Common myeloid progenitor, CD34-positive (primary cell): ENCODE measurements around the gene NPIPB6.
A peak's percentile ranks its signal among the peaks of the same experiment; 100 is the strongest.

Source experiments
- CTCF ChIA-PET: fragments of 350-600 bp; sonication (Branson Sonifier 250); formaldehyde crosslinking; loops from one replicate; lab custom pipeline; 2021; ENCODE audit warnings: antibody characterized with exemption; lab: Charles Lee
- POLR2A ChIA-PET: fragments of 350-600 bp; sonication (Branson Sonifier 250); formaldehyde crosslinking; loops from one replicate; lab custom pipeline; 2021; ENCODE audit warnings: antibody characterized with exemption; lab: Charles Lee
- DNase-seq, 3 donors: peaks; one replicate each; pipeline versions ENCODE4 v3.0.0 to v3.0.0-alpha.2; 2013
- H3K27ac ChIP-seq, 2 experiments: 1 replicate in 1 of 2; 2 replicates in 1 of 2; pipeline ENCODE4 v1.7.0; 2013; ENCODE audit warnings: inconsistent platforms in 2 of 2, low read length in 2 of 2, mild to moderate bottlenecking in 2 of 2, low read depth in 1 of 2, moderate library complexity in 1 of 2; ENCODE audit not compliant: severe bottlenecking in 2 of 2, insufficient read depth in 1 of 2, poor library complexity in 1 of 2
- H3K27me3 ChIP-seq, 5 experiments: replicated peaks in 2 of 5; 1 replicate in 3 of 5; 2 replicates in 2 of 5; pipeline versions ENCODE4 v1.6.1 to v1.7.0; 2013; ENCODE audit warnings: low read length in 4 of 5, mild to moderate bottlenecking in 2 of 5, moderate library complexity in 2 of 5, inconsistent platforms in 1 of 5; ENCODE audit not compliant: insufficient read depth in 5 of 5, control insufficient read depth in 4 of 5
- H3K36me3 ChIP-seq, 4 experiments: 1 replicate in 2 of 4; 2 replicates in 2 of 4; pipeline versions ENCODE4 v1.6.1 to v1.7.0; 2013; ENCODE audit warnings: low read length in 3 of 4, control low read depth in 1 of 4, mild to moderate bottlenecking in 1 of 4; ENCODE audit not compliant: control insufficient read depth in 4 of 4, insufficient read depth in 4 of 4
- H3K4me1 ChIP-seq, 4 experiments: 1 replicate in 3 of 4; 2 replicates in 1 of 4; pipeline versions ENCODE4 v1.6.1 to v1.7.1; 2013; ENCODE audit warnings: low read length in 3 of 4, mild to moderate bottlenecking in 3 of 4, control low read depth in 1 of 4, inconsistent platforms in 1 of 4, moderate library complexity in 1 of 4; ENCODE audit not compliant: control insufficient read depth in 4 of 4, insufficient read depth in 4 of 4; ENCODE audit errors: control extremely low read depth in 1 of 4
- H3K4me3 ChIP-seq, 7 experiments: 1 replicate in 4 of 7; 2 replicates in 3 of 7; pipeline versions ENCODE4 v1.5.1 to v1.7.0; 2013; ENCODE audit warnings: mild to moderate bottlenecking in 7 of 7, low read length in 6 of 7, moderate library complexity in 6 of 7, inconsistent platforms in 2 of 7, low read depth in 2 of 7, control low read depth in 1 of 7; ENCODE audit not compliant: insufficient read depth in 4 of 7, control insufficient read depth in 1 of 7; ENCODE audit errors: extremely low read depth in 1 of 7
- H3K9me3 ChIP-seq, 5 experiments: 1 replicate in 4 of 5; 2 replicates in 1 of 5; pipeline versions ENCODE4 v1.6.1 to v1.7.1; 2013; ENCODE audit warnings: low read length in 4 of 5, mild to moderate bottlenecking in 2 of 5, inconsistent platforms in 1 of 5, low read depth in 1 of 5, moderate library complexity in 1 of 5; ENCODE audit not compliant: control insufficient read depth in 4 of 5, insufficient read depth in 2 of 5; ENCODE audit errors: control extremely low read depth in 1 of 5
- WGBS: methylation state at CpG from one replicate; pipeline ENCODE4 v1.1.5; 2013; ENCODE audit not compliant: insufficient coverage; 5-methylcytosine and 5-hydroxymethylcytosine counted together

NPIPB6 gene

GRCh38 chr16:28292731-28293600 lies 70.3 kb downstream of the NPIPB6 start:
- Histone ChIP-seq H3K4me1 (peaks cover 0 to 37% (median 25%) of the 10 kb centered on the region in 4 experiments), H3K27me3 (peaks cover 0 to 17% (median 6%) of the 10 kb centered on the region in 5 experiments), H3K36me3 (no peaks in the 10 kb centered on the region), H3K27ac (no peak overlapping the region), H3K9me3 (no peaks in the 10 kb centered on the region), H3K4me3 (peak overlapping the region; percentile 35 to 89 (median 72))
- ChIA-PET POLR2A (no interaction called here), CTCF (interaction anchor here (1.2 to 3.1 kb wide), 3 partner anchors 12 to 24 kb away, joined by 4 to 12 read pairs (median 5); no protein-coding TSS in a partner anchor)
- peak in 2 of 3 donors; percentile 33 to 34 for DNase-seq
- WGBS, result 0% methylated on average over 39 of the region's 60 CpGs
